IPS-NIHi7 (cell line): ENCODE measurements around the gene DRC3.

Source experiments
- DNase-seq: peaks from one replicate; pipeline ENCODE4 v3.0.0; 2012; ENCODE audit warnings: mixed read lengths; ENCODE audit errors: extremely low spot score

Gene DRC3

GRCh38 chr17:18045691-18046350 lies 73.2 kb downstream of the DRC3 start:
- no peak for DNase-seq

GRCh38 chr17:18055597-18055996 lies 82.9 kb downstream of the DRC3 start:
- DNase-seq = no peak

GRCh38 chr17:18056214-18056613 lies 83.6 kb downstream of the DRC3 start:
- DNase-seq = no peak

GRCh38 chr17:18059283-18059682 lies 86.6 kb downstream of the DRC3 start:
- DNase-seq = no peak

- DNase-seq = no peak
These were observed 91.4 kb downstream of the DRC3 start for GRCh38 chr17:18064053-18064452.

- no peak for DNase-seq
These were observed 92.9 kb downstream of the DRC3 start for GRCh38 chr17:18065546-18065945.
